GM12878 (cell line): ENCODE data around the gene ITIH6. TPM values are rescaled to one million over a fixed set of nuclear protein-coding genes. Genes with fewer than 3 reads are reported as not detected.

Source experiments
- ATAC-seq: fragments of 200-7000 bp; cut with Tn5 transposase; 3 replicates; pipeline ENCODE4 v1.9.1; 2020; ENCODE audit warnings: mild to moderate bottlenecking, moderate library complexity
- BruUV-seq: library from RNA; stranded (reverse); fragments of 400-500 nt; replicated peaks from 2 replicates; lab custom pipeline; 2021; lab: Mats Ljungman, UMichigan
- CTCF ChIA-PET: fragments of 300-600 bp; sonication (Branson Sonifier 250); formaldehyde crosslinking; extraction: SDS; loops from one replicate; lab custom pipeline; 2021; ENCODE audit warnings: inconsistent platforms; lab: Yijun Ruan, JAX
- POLR2A ChIA-PET: fragments of 350-600 bp; formaldehyde crosslinking; extraction: SDS; loops from one replicate; lab custom pipeline; 2021; ENCODE audit warnings: inconsistent platforms; lab: Charles Lee
- RAD21 ChIA-PET: fragments of 300-600 bp; sonication (Branson Sonifier 250); formaldehyde crosslinking; loops from one replicate; lab custom pipeline; 2023; ENCODE audit warnings: antibody characterized with exemption; ENCODE audit not compliant: unreplicated experiment; lab: Charles Lee
- SMC1A ChIA-PET: fragments of 300-600 bp; sonication (Branson Sonifier 250); formaldehyde crosslinking; loops from one replicate; lab custom pipeline; 2023; ENCODE audit not compliant: unreplicated experiment, uncharacterized antibody; lab: Charles Lee
- DNase-seq: peaks from one replicate; pipeline ENCODE4 v3.0.0-alpha.2; 2011; ENCODE audit warnings: low read depth, low spot score
- FAIRE-seq: peaks from 3 replicates; lab custom pipeline; 2011; peaks lifted over from hg19 to GRCh38; lab: Jason Lieb, UNC
- H2AFZ ChIP-seq: 2 replicates; pipeline ENCODE4 v1.6.0; 2011; ENCODE audit warnings: low read depth, low read length, control low read depth; ENCODE audit not compliant: control insufficient read depth
- H3K27ac ChIP-seq: 2 replicates; pipeline ENCODE4 v1.5.1; 2011; ENCODE audit warnings: control low read depth; ENCODE audit not compliant: control insufficient read depth, insufficient read depth
- H3K27me3 ChIP-seq, 2 experiments: replicated peaks in 1 of 2; 2 replicates each; pipeline versions ENCODE4 v1.6.0 to v1.6.1; 2011; ENCODE audit warnings: low read length in 1 of 2; ENCODE audit not compliant: control insufficient read depth in 2 of 2, insufficient read depth in 2 of 2
- H3K36me3 ChIP-seq, 2 experiments: 2 replicates each; pipeline ENCODE4 v1.5.1; 2011; ENCODE audit warnings: low read length in 1 of 2; ENCODE audit not compliant: control insufficient read depth in 2 of 2, insufficient read depth in 2 of 2
- H3K4me1 ChIP-seq: 2 replicates; pipeline ENCODE4 v1.6.1; 2011; ENCODE audit warnings: mild to moderate bottlenecking, low read length, moderate library complexity, mixed read lengths; ENCODE audit not compliant: control insufficient read depth, insufficient read depth
- H3K4me2 ChIP-seq: 2 replicates; pipeline ENCODE4 v1.6.0; 2011; ENCODE audit warnings: control low read depth; ENCODE audit not compliant: control insufficient read depth, insufficient read depth
- H3K4me3 ChIP-seq: fragments of 200-600 bp; sonication (generic); 2 replicates; pipeline ENCODE4 v1.5.1; 2016
- H3K79me2 ChIP-seq: 2 replicates; pipeline ENCODE4 v1.6.0; 2011; ENCODE audit warnings: low read length; ENCODE audit not compliant: control insufficient read depth, insufficient read depth
- H3K9ac ChIP-seq: 2 replicates; pipeline ENCODE4 v1.8.0; 2011; ENCODE audit warnings: low read length, control low read depth, mixed read lengths; ENCODE audit not compliant: control insufficient read depth, insufficient read depth
- H3K9me3 ChIP-seq: replicated peaks from 3 replicates; pipeline ENCODE4 v1.5.1; 2011; ENCODE audit warnings: mild to moderate bottlenecking, low read length; ENCODE audit not compliant: control insufficient read depth, insufficient read depth
- H4K20me1 ChIP-seq: 2 replicates; pipeline ENCODE4 v1.6.0; 2011; ENCODE audit not compliant: control insufficient read depth, insufficient read depth
- CHD1 ChIP-seq: IDR thresholded peaks from 2 replicates; pipeline ENCODE4 v1.6.1; 2012; ENCODE audit warnings: low read depth, low read length, improper control_type of control experiment
- CHD2 ChIP-seq: IDR thresholded peaks from 2 replicates; pipeline ENCODE4 v1.6.1; 2011; ENCODE audit warnings: low read depth, low read length, improper control_type of control experiment, borderline replicate concordance
- EP300 ChIP-seq, 2 experiments: fragments of 150-350 bp in 1 of 2; IDR thresholded peaks; 2 replicates each; pipeline ENCODE4 v1.6.1; 2011 to 2012; ENCODE audit warnings: low read depth in 2 of 2, low read length in 2 of 2, borderline replicate concordance in 1 of 2, improper control_type of control experiment in 1 of 2, inconsistent platforms in 1 of 2; ENCODE audit not compliant: control insufficient read depth in 1 of 2
- ESRRA ChIP-seq: IDR thresholded peaks from 2 replicates; pipeline ENCODE4 v1.6.1; 2012; ENCODE audit warnings: mild to moderate bottlenecking, low read length, improper control_type of control experiment
- KDM1A ChIP-seq: fragments of 200-600 bp; sonication (generic); IDR thresholded peaks from 2 replicates; pipeline ENCODE4 v1.6.1; 2016; ENCODE audit warnings: borderline replicate concordance
- MAX ChIP-seq: IDR thresholded peaks from 2 replicates; pipeline ENCODE4 v1.6.1; 2012; ENCODE audit warnings: low read depth, low read length, improper control_type of control experiment
- MTA2 ChIP-seq: fragments of 450-650 bp; IDR thresholded peaks from 2 replicates; pipeline ENCODE4 v1.6.1; 2016; ENCODE audit warnings: low read depth, mild to moderate bottlenecking, moderate library complexity
- NFYA ChIP-seq: IDR thresholded peaks from 2 replicates; pipeline ENCODE4 v1.6.1; 2011; ENCODE audit warnings: low read depth, mild to moderate bottlenecking, low read length, improper control_type of control experiment, borderline replicate concordance
- NFYB ChIP-seq: IDR thresholded peaks from 2 replicates; pipeline ENCODE4 v1.6.1; 2011; ENCODE audit warnings: low read depth, mild to moderate bottlenecking, low read length, improper control_type of control experiment, moderate library complexity; ENCODE audit not compliant: insufficient read depth
- NKRF ChIP-seq: fragments of 450-650 bp; conservative IDR thresholded peaks from 2 replicates; pipeline ENCODE4 v1.6.1; 2017; ENCODE audit warnings: mild to moderate bottlenecking, moderate library complexity
- NR2C2 ChIP-seq: IDR thresholded peaks from 2 replicates; pipeline ENCODE4 v1.6.1; 2011; ENCODE audit warnings: borderline replicate concordance, low read depth; ENCODE audit not compliant: control insufficient read depth, insufficient read length
- SKIL ChIP-seq: fragments of 450-650 bp; IDR thresholded peaks from 2 replicates; pipeline ENCODE4 v1.6.1; 2017; ENCODE audit warnings: mild to moderate bottlenecking, low read depth, inconsistent platforms; ENCODE audit not compliant: poor library complexity, severe bottlenecking
- SP1 ChIP-seq: IDR thresholded peaks from one replicate; pipeline ENCODE4 v1.6.1; 2011; ENCODE audit warnings: low read depth, low read length
- SUZ12 ChIP-seq: fragments of 200-600 bp; sonication (generic); IDR thresholded peaks from one replicate; pipeline ENCODE4 v1.6.1; 2018; ENCODE audit warnings: antibody characterized with exemption, mild to moderate bottlenecking; ENCODE audit not compliant: unreplicated experiment
- ZNF207 ChIP-seq: fragments of 450-650 bp; IDR thresholded peaks from 2 replicates; pipeline ENCODE4 v1.6.1; 2014; ENCODE audit warnings: antibody characterized with exemption, mild to moderate bottlenecking, borderline replicate concordance
- ZNF274 ChIP-seq: IDR thresholded peaks from one replicate; pipeline ENCODE4 v1.8.0; 2011; ENCODE audit not compliant: insufficient read length, insufficient read depth
- WGBS: methylation state at CpG from one replicate; pipeline ENCODE4 v1.1.6; 2016; ENCODE audit warnings: low lambda C conversion rate; ENCODE audit not compliant: insufficient replicate concordance, insufficient coverage; ENCODE audit errors: missing lambda C conversion rate; 5-methylcytosine and 5-hydroxymethylcytosine counted together
- in situ Hi-C: fragments of 300-500 bp; cut with MboI; formaldehyde crosslinking; loops from 9 replicates; pipeline ENCODE4 v1.14.3; 2018; ENCODE audit warnings: mixed read lengths
- intact Hi-C: fragments of 100-400 bp; cut with micrococcal nuclease; formaldehyde crosslinking; loops from one replicate; pipeline ENCODE4 v1.14.2; 2022; ENCODE audit not compliant: unreplicated experiment
- polyA plus RNA-seq, 11 experiments: library from polyadenylated mRNA; depleted of rRNA in 4 of 11; unstranded in 6 of 11; stranded (reverse) in 5 of 11; fragments of >200 nt; fragmentation: Nextera tagmentation in 4 of 11; fragmentation: Illumina TruSeq in 1 of 11; extraction: Ambion mirVana in 4 of 11; extraction: Trizol in 1 of 11; gene quantifications; 1 replicate in 1 of 11; 2 replicates in 10 of 11; pipeline versions ENCODE4 v1.2.1 to v1.2.3, GENCODE V29; 2011 to 2016; ENCODE audit warnings: inconsistent platforms in 2 of 11, missing spikeins in 2 of 11, low read depth in 1 of 11
- total RNA-seq, 4 experiments: library from RNA; depleted of rRNA in 3 of 4; stranded (reverse); fragments of >200 nt in 3 of 4; fragmentation: Illumina TruSeq in 1 of 4; extraction: Trizol in 1 of 4; gene quantifications; 2 replicates each; pipeline versions ENCODE4 v1.2.1 to v1.2.3, GENCODE V29; 2013 to 2021

The ITIH6 gene
- total and polyA plus RNA-seq, 10 of the 15 experiments (the other 5 are each of a cell fraction or from before 2014, with no cell fraction given) = not detected

GRCh38 chrX:54842607-54843006 lies 44.6 kb upstream of the ITIH6 start:
- ChIA-PET RAD21 (no interaction called here), SMC1A (no interaction called here), CTCF (interaction anchor here (0.6 kb wide), 1 partner anchor 215 kb away, joined by 4 read pairs; no protein-coding TSS in a partner anchor), POLR2A (no interaction called here)
- H3K9me3 ChIP-seq = no peaks in the 10 kb centered on the region
- no peak overlapping the region for H3K4me2 ChIP-seq
- H3K4me1 ChIP-seq = no peaks in the 10 kb centered on the region
- in situ Hi-C loops (no loop called here), intact Hi-C loops (no loop called here)
- no TSS peak for BruUV-seq
- H3K27ac ChIP-seq = no peak overlapping the region
- FAIRE-seq = no peak
- H4K20me1 ChIP-seq = no peaks in the 10 kb centered on the region
- no peak overlapping the region for H2AFZ ChIP-seq
- no peaks in the 10 kb centered on the region for H3K79me2 ChIP-seq
- ATAC-seq = no peak
- no peaks in the 10 kb centered on the region for H3K36me3 ChIP-seq
- WGBS = 0% methylated on average over 1 of the region's 1 CpG
- DNase-seq = no peak
- no peaks in the 10 kb centered on the region for H3K27me3 ChIP-seq
- TF ChIP-seq MTA2 = no peak
- TF ChIP-seq SKIL = no peak
- no peak for TF ChIP-seq ESRRA
- TF ChIP-seq EP300 (IDR thresholded peaks at IDR 0.05; ENCODE audit: borderline replicate concordance in 1 of 2, control insufficient read depth in 1 of 2, low read depth in 2 of 2, low read length in 2 of 2) = no peak
- no peak for TF ChIP-seq CHD2
- TF ChIP-seq NFYA = no peak
- TF ChIP-seq CHD1 = no peak
- no peak for TF ChIP-seq SUZ12
- no peak for TF ChIP-seq NFYB
- TF ChIP-seq SP1 = no peak
- TF ChIP-seq ZNF207 = no peak
- no peak for TF ChIP-seq ZNF274
- TF ChIP-seq NKRF = no peak
- no peak for TF ChIP-seq MAX
- TF ChIP-seq NR2C2 = no peak
- TF ChIP-seq KDM1A = no peak
- H3K4me3 ChIP-seq = no peak overlapping the region
- no peak overlapping the region for H3K9ac ChIP-seq
